GM18861 (cell line): Measurements from ENCODE around the gene NOB1.
"Not testable (repeated sequence)": the region's sequence is repeated elsewhere in the genome, so short reads cannot be mapped to it uniquely, and the experiment has no call there.

Experiments used
- ATAC-seq: cut with Tn5 transposase; IDR thresholded peaks from one replicate; pipeline ENCODE4 v1.9.1; 2021; ENCODE audit not compliant: unreplicated experiment

Gene NOB1

GRCh38 chr16:69754469-69755310, at the start of gene NOB1:
Gene NOB1, minus strand, starts transcription at chr16:69754926. Its CDS starts 16 bp downstream, at chr16:69754910.
- peak; percentile 91 for ATAC-seq

GRCh38 chr16:69804297-69804696, 49.6 kb upstream of the NOB1 start:
- no peak for ATAC-seq

- no peak for ATAC-seq
These were observed 44.9 kb upstream of the NOB1 start for GRCh38 chr16:69799611-69800031.

- no peak for ATAC-seq
These were observed 43.7 kb upstream of the NOB1 start for GRCh38 chr16:69798466-69798865.

- no peak for ATAC-seq
These were observed 41.8 kb upstream of the NOB1 start for GRCh38 chr16:69796285-69797118.

- ATAC-seq: no peak
These were observed 39.8 kb upstream of the NOB1 start for GRCh38 chr16:69794486-69794885.

GRCh38 chr16:69793526-69793925, 38.8 kb upstream of the NOB1 start:
- no peak for ATAC-seq

GRCh38 chr16:69791391-69791847, 36.7 kb upstream of the NOB1 start:
- ATAC-seq: not testable (repeated sequence)

- no peak for ATAC-seq
These were observed 33.2 kb upstream of the NOB1 start for GRCh38 chr16:69787883-69788282.

- ATAC-seq: no peak
These were observed 29.9 kb upstream of the NOB1 start for GRCh38 chr16:69784586-69784985.

- no peak for ATAC-seq
These were observed 26.4 kb upstream of the NOB1 start for GRCh38 chr16:69781118-69781517.

GRCh38 chr16:69779724-69780123, 25.0 kb upstream of the NOB1 start:
- ATAC-seq: no peak

- no peak for ATAC-seq
These were observed 20.8 kb upstream of the NOB1 start for GRCh38 chr16:69775563-69775962.

GRCh38 chr16:69773260-69773947, 18.7 kb upstream of the NOB1 start:
- peak; percentile 50 for ATAC-seq

- ATAC-seq: no peak
These were observed 16.9 kb upstream of the NOB1 start for GRCh38 chr16:69771651-69771967.

- no peak for ATAC-seq
These were observed 14.7 kb upstream of the NOB1 start for GRCh38 chr16:69769404-69769803.

GRCh38 chr16:69768666-69769065, 13.9 kb upstream of the NOB1 start:
- ATAC-seq: no peak

- no peak for ATAC-seq
These were observed 12.9 kb upstream of the NOB1 start for GRCh38 chr16:69767459-69768229.

- no peak for ATAC-seq
These were observed 8.8 kb upstream of the NOB1 start for GRCh38 chr16:69763599-69763942.

- ATAC-seq: peak; percentile 28
These were observed 8.3 kb upstream of the NOB1 start for GRCh38 chr16:69762814-69763598.
